Measurements from ENCODE around the gene CCNT1.
A peak's percentile ranks its signal among the peaks of the same experiment; 100 is the strongest.
"Not testable (repeated sequence)": the region's sequence is repeated elsewhere in the genome, so short reads cannot be mapped to it uniquely, and the experiment has no call there.

The CCNT1 gene

GRCh38 chr12:48716493-48717251, at the start of gene CCNT1:
Gene CCNT1 (minus strand): TSS chr12:48716707. CDS start chr12:48716675, 32 bp downstream.
- peak; percentile 91 to 100 (median 97) for DNase-seq
- intact Hi-C loops (cut with DNase I), result loop anchor here (5.0 kb wide), 1 partner anchor 34 kb away; the partner anchor contains the start of gene KANSL2

GRCh38 chr12:48765753-48766162, 49.3 kb upstream of the CCNT1 start:
- intact Hi-C loops (cut with DNase I), result no loop called here
- peak in 1 of 10 donors; percentile 56 for DNase-seq

GRCh38 chr12:48764521-48764920, 48.0 kb upstream of the CCNT1 start:
- intact Hi-C loops (cut with DNase I), result no loop called here
- peak in 1 of 10 donors; percentile 11 for DNase-seq

- intact Hi-C loops (cut with DNase I), result no loop called here
- DNase-seq, result no peak
These were observed 42.2 kb upstream of the CCNT1 start for GRCh38 chr12:48758737-48759136.

GRCh38 chr12:48758186-48758585, 41.7 kb upstream of the CCNT1 start:
- DNase-seq, result peak in 1 of 10 donors; percentile 12
- intact Hi-C loops (cut with DNase I), result no loop called here

GRCh38 chr12:48750769-48751356, 34.4 kb upstream of the CCNT1 start:
- DNase-seq, result no peak
- intact Hi-C loops (cut with DNase I), result no loop called here

GRCh38 chr12:48750215-48750614, 33.7 kb upstream of the CCNT1 start:
- no peak for DNase-seq
- intact Hi-C loops (cut with DNase I), result no loop called here

GRCh38 chr12:48744251-48745008, 27.9 kb upstream of the CCNT1 start:
- peak in 1 of 10 donors; percentile 12 for DNase-seq
- intact Hi-C loops (cut with DNase I), result no loop called here

- no peak for DNase-seq
- intact Hi-C loops (cut with DNase I), result no loop called here
These were observed 23.2 kb upstream of the CCNT1 start for GRCh38 chr12:48739618-48740269.

- intact Hi-C loops (cut with DNase I), result no loop called here
- DNase-seq, result no peak
These were observed 19.9 kb upstream of the CCNT1 start for GRCh38 chr12:48736456-48736855.

- DNase-seq, result no peak
- intact Hi-C loops (cut with DNase I), result no loop called here
These were observed 12.3 kb upstream of the CCNT1 start for GRCh38 chr12:48728807-48729206.

- intact Hi-C loops (cut with DNase I); DNase-seq: not testable (repeated sequence)
These were observed 4.2 kb upstream of the CCNT1 start for GRCh38 chr12:48720737-48721136.

- intact Hi-C loops (cut with DNase I), result not testable (repeated sequence)
These were observed 3.7 kb upstream of the CCNT1 start for GRCh38 chr12:48720171-48720570.

GRCh38 chr12:48719002-48719401, 2.5 kb upstream of the CCNT1 start:
- DNase-seq, result not testable (repeated sequence)
- intact Hi-C loops (cut with DNase I), result loop anchor here (5.0 kb wide), 1 partner anchor 37 kb away; the partner anchor contains the start of gene KANSL2

More at GRCh38 chr12:48720171-48720570, 3.7 kb upstream of the CCNT1 start:
- not testable (repeated sequence) for DNase-seq

- intact Hi-C loops (cut with DNase I), result loop anchor here (5.0 kb wide), 1 partner anchor 35 kb away; the partner anchor contains the start of gene KANSL2
- no peak for DNase-seq
These were observed 767 bp upstream of the CCNT1 start for GRCh38 chr12:48717252-48717695.

GRCh38 chr12:48716168-48716492, 377 bp downstream of the CCNT1 start:
- DNase-seq, result no peak
- intact Hi-C loops (cut with DNase I), result loop anchor here (5.0 kb wide), 1 partner anchor 34 kb away; the partner anchor contains the start of gene KANSL2

- intact Hi-C loops (cut with DNase I), result no loop called here
- peak in 2 of 10 donors; percentile 41 to 72 for DNase-seq
These were observed 4.3 kb downstream of the CCNT1 start for GRCh38 chr12:48712209-48712608.

GRCh38 chr12:48698822-48699221, 17.7 kb downstream of the CCNT1 start:
- DNase-seq; intact Hi-C loops (cut with DNase I): not testable (repeated sequence)

- DNase-seq, result no peak
- intact Hi-C loops (cut with DNase I), result no loop called here
These were observed 19.9 kb downstream of the CCNT1 start for GRCh38 chr12:48696626-48697025.

GRCh38 chr12:48695859-48696258, 20.6 kb downstream of the CCNT1 start:
- intact Hi-C loops (cut with DNase I), result no loop called here
- DNase-seq, result no peak
